Right renal pelvis (tissue), 4 donors: ENCODE measurements around the gene SLC4A9. TPM values are rescaled to one million over a fixed set of nuclear protein-coding genes. Genes with fewer than 3 reads are reported as not detected.

Experiments used
- polyA plus RNA-seq, 4 donors: library from polyadenylated mRNA; unstranded; fragments of 120-200 nt; gene quantifications; one replicate each; pipeline ENCODE4 v1.2.1, GENCODE V29; 2013; ENCODE audit not compliant: insufficient read length in 4 of 4

SLC4A9 gene
- polyA plus RNA-seq, 4 donors: 17.6 to 36.2 (median 19.8) TPM

Other genes starting within 250 kb of the SLC4A9 start
- 10 to 100 TPM; 14.3 to 15.3 (median 14.3) TPM for gene PURA, start 246.1 kb upstream of the SLC4A9 start, polyA plus RNA-seq
- gene IGIP, start 234.3 kb upstream of the SLC4A9 start, polyA plus RNA-seq: 1 to 10 TPM; 6.8 to 9.6 (median 7.5) TPM
- gene CYSTM1, start 185.0 kb upstream of the SLC4A9 start, polyA plus RNA-seq: 10 to 100 TPM; 63.5 to 84.3 (median 78.1) TPM
- 100 to 1,000 TPM in 3 of 4 donors, 10 to 100 TPM in 1; 89.3 to 109 (median 104) TPM for gene PFDN1, start 57.1 kb upstream of the SLC4A9 start, polyA plus RNA-seq
- gene HBEGF, start 13.6 kb upstream of the SLC4A9 start, polyA plus RNA-seq: 10 to 100 TPM; 10.7 to 12.4 (median 11.0) TPM
- gene ANKHD1, start 41.6 kb downstream of the SLC4A9 start, polyA plus RNA-seq: 100 to 1,000 TPM; 101 to 115 (median 108) TPM
- gene EIF4EBP3, start 187.5 kb downstream of the SLC4A9 start, polyA plus RNA-seq: 10 to 100 TPM; 10.4 to 12.5 (median 12.0) TPM
- gene SRA1, start 197.3 kb downstream of the SLC4A9 start, polyA plus RNA-seq: 10 to 100 TPM; 23.4 to 29.6 (median 26.4) TPM
- 10 to 100 TPM; 31.3 to 39.8 (median 33.9) TPM for gene APBB3, start 204.4 kb downstream of the SLC4A9 start, polyA plus RNA-seq
- gene SLC35A4, start 204.6 kb downstream of the SLC4A9 start, polyA plus RNA-seq: 10 to 100 TPM; 83.5 to 87.5 (median 85.2) TPM